Measurements from ENCODE around the gene DPEP3.

DNA sequence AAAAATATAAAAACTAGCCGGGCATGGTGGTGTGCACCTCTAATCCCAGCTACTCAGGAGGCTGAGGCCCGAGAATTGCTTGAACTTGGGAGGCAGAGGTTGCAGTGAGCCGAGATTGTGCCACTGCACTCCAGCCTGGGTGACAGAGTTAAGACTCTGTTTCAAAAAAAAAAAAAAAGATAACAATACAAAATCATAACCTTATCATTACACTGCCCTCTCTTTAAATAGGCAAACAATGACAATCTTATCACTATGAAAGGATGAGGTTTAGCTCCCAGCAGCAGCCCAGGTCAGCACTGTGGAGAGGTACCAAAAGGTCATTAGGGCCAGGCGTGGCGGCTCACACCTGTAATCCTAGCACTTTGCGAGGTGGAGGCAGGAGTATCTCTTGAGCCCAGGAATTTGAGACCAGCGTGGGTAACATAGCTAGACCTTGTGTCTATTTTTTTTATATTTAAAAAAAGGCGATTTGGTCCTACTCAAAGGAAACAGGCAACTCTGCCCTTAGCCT, 38.9 kb upstream of the DPEP3 start:
- TF ChIP-seq, protein P1, sequence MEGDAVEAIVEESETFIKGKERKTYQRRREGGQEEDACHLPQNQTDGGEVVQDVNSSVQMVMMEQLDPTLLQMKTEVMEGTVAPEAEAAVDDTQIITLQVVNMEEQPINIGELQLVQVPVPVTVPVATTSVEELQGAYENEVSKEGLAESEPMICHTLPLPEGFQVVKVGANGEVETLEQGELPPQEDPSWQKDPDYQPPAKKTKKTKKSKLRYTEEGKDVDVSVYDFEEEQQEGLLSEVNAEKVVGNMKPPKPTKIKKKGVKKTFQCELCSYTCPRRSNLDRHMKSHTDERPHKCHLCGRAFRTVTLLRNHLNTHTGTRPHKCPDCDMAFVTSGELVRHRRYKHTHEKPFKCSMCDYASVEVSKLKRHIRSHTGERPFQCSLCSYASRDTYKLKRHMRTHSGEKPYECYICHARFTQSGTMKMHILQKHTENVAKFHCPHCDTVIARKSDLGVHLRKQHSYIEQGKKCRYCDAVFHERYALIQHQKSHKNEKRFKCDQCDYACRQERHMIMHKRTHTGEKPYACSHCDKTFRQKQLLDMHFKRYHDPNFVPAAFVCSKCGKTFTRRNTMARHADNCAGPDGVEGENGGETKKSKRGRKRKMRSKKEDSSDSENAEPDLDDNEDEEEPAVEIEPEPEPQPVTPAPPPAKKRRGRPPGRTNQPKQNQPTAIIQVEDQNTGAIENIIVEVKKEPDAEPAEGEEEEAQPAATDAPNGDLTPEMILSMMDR (IDR thresholded peaks at IDR 0.05): no peak
- TF ChIP-seq EZH2 (IDR thresholded peaks at IDR 0.05; ENCODE audit: borderline replicate concordance, insufficient read depth, low read depth, low read length, poor library complexity, severe bottlenecking): no peak
